ENCODE data around the gene VAMP3.

Gene VAMP3

GRCh38 chr1:7813677-7814373, 42.7 kb downstream of the VAMP3 start:
- no peak for DNase-seq (ENCODE audit: low read depth in 2 of 2)

DNA sequence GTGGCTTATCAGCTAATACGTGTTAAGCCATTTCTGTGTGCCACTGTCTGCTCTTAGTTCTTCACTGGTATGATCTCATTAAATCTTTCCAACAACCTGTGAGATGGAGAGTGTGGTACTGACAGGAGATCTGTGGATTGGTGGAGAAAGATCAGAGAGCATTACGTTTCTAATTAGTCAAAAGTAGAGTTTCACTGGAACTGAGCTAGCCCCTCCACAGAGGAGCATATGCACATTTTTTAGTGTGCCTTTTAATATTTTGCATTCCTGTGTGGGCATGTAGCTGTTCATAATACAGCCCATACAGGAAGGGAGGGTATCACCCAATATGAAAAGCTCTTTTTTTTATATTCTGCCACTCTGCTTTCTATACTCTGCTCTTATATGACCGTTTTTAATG, 50.2 kb downstream of the VAMP3 start:
- no peak for DNase-seq (ENCODE audit: low read depth in 2 of 2)

- DNase-seq (ENCODE audit: low read depth in 2 of 2): no peak
These were observed 53.6 kb downstream of the VAMP3 start for GRCh38 chr1:7824701-7825100.

DNA sequence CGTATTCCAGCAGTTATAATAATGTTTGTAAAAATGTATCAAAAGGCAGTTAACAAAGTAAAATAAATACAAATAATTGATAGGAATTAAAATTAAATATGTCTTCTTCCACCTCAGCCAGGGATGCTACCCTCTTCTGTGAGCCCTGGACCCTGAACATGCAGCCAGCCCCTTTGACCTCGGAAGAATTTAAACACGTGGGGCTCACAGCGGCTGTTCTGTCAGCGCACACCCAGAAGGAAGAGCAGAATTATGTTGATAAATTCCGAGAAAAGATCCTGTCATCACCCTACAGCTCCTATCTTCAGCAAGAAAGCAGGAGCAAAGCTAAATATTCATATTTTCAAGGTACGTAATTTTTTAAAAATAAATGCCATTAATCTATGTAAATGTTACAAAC, 55.3 kb downstream of the VAMP3 start:
- no peak for DNase-seq (ENCODE audit: low read depth in 2 of 2)

GRCh38 chr1:7827126-7827955, 56.2 kb downstream of the VAMP3 start:
- DNase-seq (ENCODE audit: low read depth in 2 of 2): peak in 1 of 2 donors; percentile 29
